A172 (cell line): Measurements from ENCODE around the gene ARHGAP21. TPM values are rescaled to one million over a fixed set of nuclear protein-coding genes. Genes with fewer than 3 reads are reported as not detected.
A peak's percentile ranks its signal among the peaks of the same experiment; 100 is the strongest.
"Not testable (repeated sequence)": the region's sequence is repeated elsewhere in the genome, so short reads cannot be mapped to it uniquely, and the experiment has no call there.

Experiments used
- DNase-seq: peaks from one replicate; pipeline ENCODE4 v3.0.0-alpha.2; 2015; ENCODE audit warnings: low spot score
- total RNA-seq: library from RNA; depleted of rRNA; stranded (reverse); fragments of >200 nt; shearing (Covaris generic); gene quantifications from 2 replicates; pipeline ENCODE4 v1.2.3, GENCODE V29; 2014

Gene ARHGAP21
- total RNA-seq, 1 experiment from 2014 or later = 45.4 TPM

GRCh38 chr10:24685958-24686540 lies 37.6 kb downstream of the ARHGAP21 start:
- peak; percentile 30 for DNase-seq

DNA sequence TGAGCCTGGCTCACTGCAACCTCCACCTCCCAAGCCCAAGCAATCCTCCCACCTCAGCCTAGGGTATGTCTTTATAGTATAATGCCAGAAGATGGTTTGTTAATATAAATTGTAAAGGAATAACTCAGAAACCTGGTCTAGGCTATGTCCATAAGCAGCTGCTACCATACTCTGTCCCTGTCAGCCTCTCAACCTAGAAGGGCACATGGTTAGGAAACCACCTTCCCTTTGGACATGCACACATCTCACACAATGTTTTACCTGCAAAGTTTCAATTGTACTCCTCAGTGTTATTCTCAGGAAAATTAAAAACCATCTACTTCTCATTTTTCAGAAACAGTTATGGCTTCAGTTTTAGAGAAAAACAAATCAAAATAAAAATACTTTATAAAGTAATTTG lies 40.1 kb downstream of the ARHGAP21 start:
- no peak for DNase-seq

DNA sequence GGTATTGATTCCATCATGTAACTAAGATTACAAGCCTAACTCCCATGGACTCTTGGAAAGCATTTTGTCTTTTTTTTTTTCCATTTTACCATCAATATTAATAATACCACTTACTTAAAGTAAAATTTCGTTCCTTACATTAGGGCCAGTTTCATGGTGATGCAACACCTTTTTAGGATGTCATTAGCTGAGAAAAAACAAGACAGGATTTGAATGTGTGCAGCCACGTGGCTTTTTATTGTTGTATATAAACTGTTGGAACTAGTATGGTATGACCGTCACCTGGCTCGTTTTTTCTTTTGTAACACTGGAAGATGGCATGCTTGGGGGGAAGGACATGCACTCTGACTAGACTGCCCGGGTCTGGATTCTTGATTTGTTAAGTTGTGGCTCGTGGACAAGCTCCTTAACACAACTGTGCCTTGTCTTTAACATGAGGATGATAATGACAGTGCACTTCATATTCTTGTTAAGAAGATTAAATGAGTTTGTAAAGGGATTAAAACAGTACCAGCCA lies 42.1 kb downstream of the ARHGAP21 start:
- no peak for DNase-seq

GRCh38 chr10:24680647-24681524 lies 42.8 kb downstream of the ARHGAP21 start:
- no peak for DNase-seq

GRCh38 chr10:24678757-24679156 lies 44.9 kb downstream of the ARHGAP21 start:
- DNase-seq = no peak

DNA sequence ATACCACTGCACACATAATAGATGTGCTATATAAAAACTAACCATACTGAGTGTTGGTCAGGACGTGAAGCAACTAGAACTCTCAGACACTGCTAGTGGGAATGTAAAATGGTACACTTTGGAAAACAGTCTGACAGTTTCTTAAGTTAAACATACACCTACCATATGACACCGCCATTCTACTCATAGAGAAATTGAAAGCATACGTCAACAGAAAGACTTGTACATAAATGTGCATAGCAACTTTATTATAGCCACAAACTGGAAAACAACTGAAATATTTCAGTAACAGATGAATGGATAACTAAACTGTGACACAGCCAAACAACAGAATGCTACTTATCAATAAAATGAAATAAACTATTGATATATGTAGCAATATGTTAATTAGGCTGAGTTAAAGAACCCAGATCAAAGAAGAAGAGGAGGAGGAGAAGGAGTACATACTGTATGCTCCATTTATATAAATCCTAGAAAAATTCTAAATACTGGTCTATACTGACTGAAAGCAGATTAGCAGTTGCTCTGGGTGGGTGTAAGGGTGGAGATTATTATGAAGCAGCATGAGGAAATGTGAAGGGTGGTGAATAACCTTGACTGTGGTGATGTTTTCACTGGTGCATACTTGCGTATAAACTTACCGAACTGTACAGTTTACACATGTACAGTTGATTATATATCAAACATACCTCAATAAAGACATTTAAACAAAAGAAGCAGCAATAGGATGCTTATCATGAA lies 48.6 kb downstream of the ARHGAP21 start:
- DNase-seq = no peak

GRCh38 chr10:24670964-24671670 lies 52.6 kb downstream of the ARHGAP21 start:
- no peak for DNase-seq

DNA sequence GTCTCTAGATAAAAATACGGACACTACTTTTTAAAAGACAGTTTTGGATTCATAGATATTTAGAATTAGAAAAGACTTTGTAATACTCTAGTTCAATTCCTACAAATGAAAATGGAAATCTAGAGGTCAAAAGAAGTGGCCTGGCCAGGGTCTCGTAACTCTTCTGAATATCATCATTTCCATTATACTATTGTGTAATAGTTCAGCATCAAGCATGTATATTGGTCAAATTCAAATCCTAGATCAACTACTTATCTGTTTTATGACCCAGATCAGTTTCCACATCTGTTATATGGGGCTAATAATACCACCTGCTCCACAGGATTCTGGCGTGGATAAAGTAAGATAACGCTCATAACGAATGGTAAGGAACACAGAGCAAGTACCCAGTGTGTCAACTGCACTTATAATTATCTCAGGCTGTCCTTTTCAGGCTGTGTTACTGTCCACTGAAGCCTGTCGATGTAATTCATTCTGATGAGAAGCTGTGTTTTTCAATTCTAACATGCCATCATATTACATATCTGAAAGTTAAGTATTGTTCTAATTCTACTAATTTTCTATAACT lies 54.3 kb downstream of the ARHGAP21 start:
- no peak for DNase-seq

GRCh38 chr10:24668247-24668646 lies 55.4 kb downstream of the ARHGAP21 start:
- DNase-seq = no peak

GRCh38 chr10:24664991-24665390 lies 58.7 kb downstream of the ARHGAP21 start:
- no peak for DNase-seq

DNA sequence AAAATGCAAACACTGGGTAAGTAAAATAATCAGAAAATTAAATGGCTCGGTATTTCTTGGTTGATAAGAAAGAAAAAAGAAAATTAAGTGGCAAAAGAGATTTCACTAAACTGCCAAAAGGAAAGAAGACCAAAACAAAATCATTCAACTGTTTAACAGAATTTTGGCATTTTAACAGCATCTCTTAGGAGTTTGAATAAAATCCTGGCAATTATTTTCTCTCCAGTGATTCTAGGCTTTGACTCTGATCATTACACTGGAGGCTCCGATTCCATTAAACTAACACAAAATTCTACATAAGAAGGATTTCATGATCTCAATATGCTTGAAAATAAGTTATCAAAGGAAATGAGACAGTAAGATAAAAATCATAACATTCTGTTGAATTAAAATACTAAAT lies 62.3 kb downstream of the ARHGAP21 start:
- no peak for DNase-seq

DNA sequence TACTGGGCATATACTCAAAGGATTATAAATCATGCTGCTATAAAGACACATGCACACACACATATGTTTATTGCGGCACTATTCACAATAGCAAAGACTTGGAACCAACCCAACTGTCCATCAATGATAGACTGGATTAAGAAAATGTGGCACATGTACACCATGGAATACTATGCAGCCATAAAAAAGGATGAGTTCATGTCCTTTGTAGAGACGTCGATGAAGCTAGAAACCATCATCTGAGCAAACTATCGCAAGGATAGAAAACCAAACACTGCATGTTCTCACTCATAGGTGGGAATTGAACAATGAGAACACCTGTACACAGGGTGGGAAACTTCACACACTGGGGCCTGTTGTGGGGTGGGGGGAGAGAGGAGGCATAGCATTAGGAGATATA lies 65.4 kb downstream of the ARHGAP21 start:
- not testable (repeated sequence) for DNase-seq

GRCh38 chr10:24656326-24656725 lies 67.4 kb downstream of the ARHGAP21 start:
- DNase-seq = not testable (repeated sequence)

DNA sequence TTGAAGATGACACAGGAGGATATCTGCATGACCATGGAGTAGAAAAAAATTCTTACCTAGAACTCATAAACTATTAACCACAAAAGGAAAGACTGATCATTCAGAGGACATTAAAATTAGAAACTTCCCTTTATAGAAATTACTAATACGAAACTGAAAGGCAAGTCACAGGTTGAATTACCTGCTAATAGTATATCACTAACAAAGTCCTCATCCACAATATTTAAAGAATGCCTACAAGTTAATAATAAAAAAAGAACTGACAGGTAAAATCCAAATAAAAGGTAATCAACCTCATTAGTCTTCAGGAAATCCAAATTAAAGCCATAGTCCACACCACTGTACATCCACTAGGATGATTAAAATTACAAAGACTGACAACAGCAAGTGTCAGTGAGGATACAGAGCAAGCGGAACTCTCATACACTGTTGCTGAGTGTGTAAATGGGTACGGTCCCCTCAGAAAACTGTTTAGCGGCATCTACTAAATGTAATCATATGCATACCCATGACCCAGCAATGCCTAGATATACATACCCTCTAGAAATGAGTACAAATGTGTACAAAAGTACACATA lies 71.2 kb downstream of the ARHGAP21 start:
- no peak for DNase-seq

- DNase-seq = no peak
Measured at GRCh38 chr10:24651923-24652322, 71.8 kb downstream of the ARHGAP21 start.

- DNase-seq = no peak
Measured at GRCh38 chr10:24650669-24651391, 72.9 kb downstream of the ARHGAP21 start.

DNA sequence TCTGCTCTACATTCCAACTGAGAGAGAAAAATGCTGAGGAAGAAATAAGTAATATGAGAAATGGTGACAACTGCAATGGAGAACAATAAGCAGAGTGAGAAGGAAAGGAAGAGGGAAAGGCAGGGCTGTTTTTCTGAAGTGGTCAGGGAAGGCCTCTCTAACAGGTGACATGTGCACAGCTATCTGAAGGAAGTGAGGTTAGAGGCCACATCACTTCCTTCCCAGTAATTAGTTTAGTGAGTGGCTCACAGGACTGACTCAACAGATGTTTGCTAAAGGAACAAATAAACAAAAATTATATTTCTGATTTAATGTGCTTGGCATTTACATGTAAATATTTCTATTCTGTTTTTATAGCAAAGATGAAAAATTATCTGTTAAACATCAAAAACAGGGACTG lies 77.9 kb downstream of the ARHGAP21 start:
- peak; percentile 28 for DNase-seq

DNA sequence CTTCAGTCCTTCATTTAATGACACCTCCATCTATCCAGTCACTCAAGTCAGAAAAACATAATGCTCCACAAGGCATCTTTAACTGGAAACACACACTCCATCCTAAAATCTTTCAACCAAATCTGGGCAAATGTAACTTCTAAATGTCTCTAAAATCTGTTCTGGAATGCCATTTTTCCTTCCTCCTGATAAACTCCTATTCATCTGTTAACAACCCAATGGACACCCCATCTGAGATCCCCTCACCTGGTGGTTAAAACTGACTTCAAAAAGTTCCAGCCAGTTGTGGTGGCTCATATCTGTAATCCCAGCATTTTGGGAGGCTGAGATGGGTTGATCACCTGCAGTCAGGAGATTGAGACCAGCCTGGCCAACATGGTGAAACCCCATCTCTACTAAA lies 78.7 kb downstream of the ARHGAP21 start:
- DNase-seq = no peak

- DNase-seq = no peak
Measured at GRCh38 chr10:24643679-24644209, 79.9 kb downstream of the ARHGAP21 start.
